HEK293 (cell line): ENCODE data around the gene KDM2B.

Experiments
- ATF2 ChIP-seq: fragments of 450-650 bp; formaldehyde crosslinking; IDR thresholded peaks from 2 replicates; pipeline ENCODE4 v1.5.1; 2016; ENCODE audit warnings: missing biosample characterization, missing genetic modification characterization, low read depth
- PRDM4 ChIP-seq: fragments of 450-650 bp; formaldehyde crosslinking; IDR thresholded peaks from 2 replicates; pipeline ENCODE4 v1.5.1; 2017; ENCODE audit warnings: missing biosample characterization, missing genetic modification characterization
- SCRT1 ChIP-seq: fragments of 450-650 bp; formaldehyde crosslinking; IDR thresholded peaks from 2 replicates; pipeline ENCODE4 v1.5.1; 2016; ENCODE audit warnings: missing biosample characterization, missing genetic modification characterization, borderline replicate concordance
- SETDB1 ChIP-seq: IDR thresholded peaks from one replicate; pipeline ENCODE4 v1.6.1; 2017; ENCODE audit warnings: mild to moderate bottlenecking, low read length, moderate library complexity, mixed read lengths; ENCODE audit not compliant: insufficient read length
- TCF7L2 ChIP-seq: IDR thresholded peaks from 2 replicates; pipeline ENCODE4 v1.6.1; 2011; ENCODE audit warnings: low read depth, mild to moderate bottlenecking, inconsistent platforms, low read length, moderate library complexity, borderline replicate concordance
- ZBTB21 ChIP-seq: fragments of 450-650 bp; formaldehyde crosslinking; IDR thresholded peaks from 2 replicates; pipeline ENCODE4 v1.5.1; 2017; ENCODE audit warnings: missing biosample characterization, missing genetic modification characterization
- ZBTB26 ChIP-seq: fragments of 450-650 bp; formaldehyde crosslinking; optimal IDR thresholded peaks from 2 replicates; pipeline ENCODE3; 2016; ENCODE audit warnings: missing biosample characterization, mild to moderate bottlenecking, missing genetic modification characterization
- ZBTB6 ChIP-seq: fragments of 450-650 bp; formaldehyde crosslinking; IDR thresholded peaks from 2 replicates; pipeline ENCODE4 v1.5.1; 2017; ENCODE audit warnings: missing biosample characterization, missing genetic modification characterization
- ZBTB7A ChIP-seq: fragments of 450-650 bp; formaldehyde crosslinking; IDR thresholded peaks from 2 replicates; pipeline ENCODE4 v1.5.1; 2016; ENCODE audit warnings: low read depth, missing biosample characterization, missing genetic modification characterization
- ZEB2 ChIP-seq: fragments of 450-650 bp; formaldehyde crosslinking; IDR thresholded peaks from 2 replicates; pipeline ENCODE4 v1.5.1; 2016; ENCODE audit warnings: missing biosample characterization, missing genetic modification characterization
- ZFP41 ChIP-seq: fragments of 450-650 bp; formaldehyde crosslinking; IDR thresholded peaks from 2 replicates; pipeline ENCODE4 v1.5.1; 2016; ENCODE audit warnings: missing biosample characterization, missing genetic modification characterization, borderline replicate concordance
- ZFP69B ChIP-seq: fragments of 450-650 bp; formaldehyde crosslinking; IDR thresholded peaks from 2 replicates; pipeline ENCODE4 v1.5.1; 2016; ENCODE audit warnings: missing biosample characterization, missing genetic modification characterization
- ZNF114 ChIP-seq: fragments of 450-650 bp; formaldehyde crosslinking; IDR thresholded peaks from 2 replicates; pipeline ENCODE4 v1.5.0; 2017; ENCODE audit warnings: missing biosample characterization, missing genetic modification characterization
- ZNF146 ChIP-seq: fragments of 450-650 bp; formaldehyde crosslinking; IDR thresholded peaks from 2 replicates; pipeline ENCODE4 v1.5.1; 2016; ENCODE audit warnings: missing biosample characterization, missing genetic modification characterization
- ZNF223 ChIP-seq: fragments of 450-650 bp; formaldehyde crosslinking; IDR thresholded peaks from 2 replicates; pipeline ENCODE4 v1.5.1; 2016; ENCODE audit warnings: missing biosample characterization, missing genetic modification characterization
- ZNF324 ChIP-seq: fragments of 450-650 bp; formaldehyde crosslinking; IDR thresholded peaks from 2 replicates; pipeline ENCODE4 v1.5.1; 2016; ENCODE audit warnings: missing biosample characterization, missing genetic modification characterization
- ZNF341 ChIP-seq: fragments of 450-650 bp; formaldehyde crosslinking; IDR thresholded peaks from 2 replicates; pipeline ENCODE4; 2016; ENCODE audit warnings: low read depth, missing biosample characterization, missing genetic modification characterization
- ZNF366 ChIP-seq: fragments of 450-650 bp; formaldehyde crosslinking; conservative IDR thresholded peaks from 2 replicates; pipeline ENCODE4 v1.5.1; 2016; ENCODE audit warnings: missing biosample characterization, missing genetic modification characterization
- ZNF423 ChIP-seq: fragments of 450-650 bp; formaldehyde crosslinking; IDR thresholded peaks from 2 replicates; pipeline ENCODE4 v1.5.1; 2016; ENCODE audit warnings: missing biosample characterization, missing genetic modification characterization
- ZNF473 ChIP-seq: fragments of 450-650 bp; formaldehyde crosslinking; IDR thresholded peaks from 2 replicates; pipeline ENCODE4 v1.5.1; 2017; ENCODE audit warnings: missing biosample characterization, missing genetic modification characterization
- ZNF488 ChIP-seq: fragments of 450-650 bp; formaldehyde crosslinking; IDR thresholded peaks from 2 replicates; pipeline ENCODE4 v1.5.1; 2016; ENCODE audit warnings: missing biosample characterization, missing genetic modification characterization
- ZNF555 ChIP-seq: fragments of 450-650 bp; formaldehyde crosslinking; conservative IDR thresholded peaks from 2 replicates; pipeline ENCODE4 v1.5.1; 2017; ENCODE audit warnings: missing biosample characterization, mild to moderate bottlenecking, missing genetic modification characterization, inconsistent platforms
- ZNF561 ChIP-seq: fragments of 450-650 bp; IDR thresholded peaks from 2 replicates; pipeline ENCODE4 v1.5.1; 2018; ENCODE audit warnings: missing biosample characterization, missing genetic modification characterization, borderline replicate concordance
- ZNF596 ChIP-seq: fragments of 450-650 bp; IDR thresholded peaks from 2 replicates; pipeline ENCODE4 v1.5.0; 2018; ENCODE audit warnings: missing biosample characterization, mild to moderate bottlenecking, missing genetic modification characterization, moderate library complexity
- ZNF629 ChIP-seq: fragments of 450-650 bp; formaldehyde crosslinking; IDR thresholded peaks from 2 replicates; pipeline ENCODE4 v1.5.1; 2017; ENCODE audit warnings: missing biosample characterization, missing genetic modification characterization
- ZNF639 ChIP-seq: fragments of 450-650 bp; formaldehyde crosslinking; IDR thresholded peaks from 2 replicates; pipeline ENCODE4 v1.5.1; 2016; ENCODE audit warnings: missing biosample characterization, missing genetic modification characterization
- ZNF664 ChIP-seq: fragments of 450-650 bp; formaldehyde crosslinking; IDR thresholded peaks from 2 replicates; pipeline ENCODE4 v1.5.1; 2016; ENCODE audit warnings: missing biosample characterization, missing genetic modification characterization
- ZNF701 ChIP-seq: fragments of 450-650 bp; formaldehyde crosslinking; IDR thresholded peaks from 2 replicates; pipeline ENCODE4 v1.5.1; 2016; ENCODE audit warnings: missing biosample characterization, missing genetic modification characterization
- ZNF791 ChIP-seq: fragments of 450-650 bp; formaldehyde crosslinking; IDR thresholded peaks from 2 replicates; pipeline ENCODE4 v1.5.1; 2016; ENCODE audit warnings: missing biosample characterization, missing genetic modification characterization
- ZNF837 ChIP-seq: fragments of 450-650 bp; formaldehyde crosslinking; IDR thresholded peaks from 2 replicates; pipeline ENCODE4 v1.5.1; 2016; ENCODE audit warnings: missing biosample characterization, missing genetic modification characterization

KDM2B gene

GRCh38 chr12:121579981-121580868 is 598 bp downstream of the KDM2B start (continued):
- TF ChIP-seq ZBTB6 (tag by site-specific recombination) (no peak), SETDB1 (no peak), ZEB2 (tag by site-specific recombination) (0 out of 2 replicates have a peak, but pooled peaks have one; percentile 8), ZNF555 (tag by site-specific recombination) (no peak), TCF7L2 (no peak), ZFP41 (tag by site-specific recombination) (no peak), PRDM4 (tag by site-specific recombination) (no peak), ZNF488 (tag by site-specific recombination) (no peak), ZNF629 (peak; percentile 93), ZNF639 (tag by site-specific recombination) (no peak), ZNF324 (tag by site-specific recombination) (peak; percentile 30; the same call in 1 of the 2 replicates), ZFP69B (tag by site-specific recombination) (peak; percentile 11), ZNF561 (tag by site-specific recombination) (no peak), ZBTB26 (tag by site-specific recombination) (peak; percentile 37), ZBTB21 (tag by site-specific recombination) (peak; percentile 91), SCRT1 (tag by site-specific recombination) (no peak), ZNF114 (tag by site-specific recombination) (no peak), ZNF366 (tag by site-specific recombination) (peak; percentile 71), ZNF837 (tag by site-specific recombination) (no peak), ZNF146 (tag by site-specific recombination) (no peak), ZNF473 (tag by site-specific recombination) (no peak), ZNF664 (tag by site-specific recombination) (no peak), ZNF223 (no peak), ZNF423 (tag by site-specific recombination) (peak; percentile 77), ATF2 (tag by site-specific recombination) (peak; percentile 66; the same call in 1 of the 2 replicates), ZBTB7A (tag by site-specific recombination) (peak; percentile 76; the same call in 1 of the 2 replicates), ZNF596 (tag by site-specific recombination) (no peak), ZNF701 (tag by site-specific recombination) (no peak), ZNF791 (tag by site-specific recombination) (no peak), ZNF341 (tag by site-specific recombination) (peak; percentile 90)
